Aorta (tissue), 5 donors: ENCODE measurements around the gene ST14. TPM values are rescaled to one million over a fixed set of nuclear protein-coding genes. Genes with fewer than 3 reads are reported as not detected.
"Not testable (repeated sequence)": the region's sequence is repeated elsewhere in the genome, so short reads cannot be mapped to it uniquely, and the experiment has no call there.

Source experiments
- ATAC-seq: fragments of 200-7000 bp; cut with Tn5 transposase; one replicate; pipeline ENCODE4 v1.9.1; 2022; ENCODE audit warnings: moderate library complexity; ENCODE audit not compliant: low FRiP score
- DNase-seq, 2 donors: peaks; one replicate each; pipeline ENCODE4 v3.0.0-alpha.2; 2020
- H3K27ac ChIP-seq, 2 donors: one replicate each; pipeline ENCODE4 v1.5.1; 2013; ENCODE audit warnings: low read length in 2 of 2, mild to moderate bottlenecking in 2 of 2, moderate library complexity in 2 of 2, control low read depth in 1 of 2, inconsistent platforms in 1 of 2, low read depth in 1 of 2
- H3K27me3 ChIP-seq, 2 donors: one replicate each; pipeline ENCODE4 v1.6.1; 2013; ENCODE audit warnings: control low read depth in 1 of 2, low read length in 1 of 2, mild to moderate bottlenecking in 1 of 2, moderate library complexity in 1 of 2; ENCODE audit not compliant: insufficient read depth in 2 of 2, control insufficient read depth in 1 of 2
- H3K36me3 ChIP-seq, 2 donors: one replicate each; pipeline ENCODE4 v1.6.1; 2013; ENCODE audit warnings: control low read depth in 1 of 2, low read length in 1 of 2, mild to moderate bottlenecking in 1 of 2; ENCODE audit not compliant: insufficient read depth in 2 of 2, control insufficient read depth in 1 of 2
- H3K4me1 ChIP-seq, 2 donors: one replicate each; pipeline ENCODE4 v1.6.1; 2013; ENCODE audit warnings: low read length in 2 of 2, control low read depth in 1 of 2, mild to moderate bottlenecking in 1 of 2, moderate library complexity in 1 of 2; ENCODE audit not compliant: insufficient read depth in 2 of 2, control insufficient read depth in 1 of 2
- H3K4me3 ChIP-seq, 2 donors: one replicate each; pipeline ENCODE4 v1.5.1; 2013; ENCODE audit warnings: low read length in 2 of 2, control low read depth in 1 of 2, mild to moderate bottlenecking in 1 of 2
- H3K9me3 ChIP-seq: one replicate; pipeline ENCODE4 v1.6.1; 2013; ENCODE audit warnings: mild to moderate bottlenecking, low read length; ENCODE audit not compliant: control insufficient read depth
- WGBS, 2 donors: extraction: QIAGEN DNeasy Blood & Tissue Kit; methylation state at CpG; one replicate each; pipeline ENCODE4 v1.1.7; 2013; 5-methylcytosine and 5-hydroxymethylcytosine counted together
- intact Hi-C, 2 donors: fragments of 100-400 bp; cut with DNase I; formaldehyde crosslinking; loops; one replicate each; pipeline versions ENCODE4 v1.14.2 to v1.15.0; 2022
- polyA plus RNA-seq, 2 donors: library from polyadenylated mRNA; stranded (reverse); fragments of 200-250 nt; gene quantifications; one replicate each; pipeline ENCODE4 v1.2.3, GENCODE V29; 2013
- total RNA-seq, 2 donors: library from RNA; stranded (reverse); fragmentation: NEBNext Ultra II Directional; extraction: Animal tissue kit (Norgen Biotek cat#: 25700); gene quantifications; one replicate each; pipeline ENCODE4 v1.2.1, GENCODE V29; 2021
- donor health status: healthy with polysubstance abuse.
- donor health status: Bipolar disorder and iron deficiency.
- donor health status: DM: no; HTN: no; CAD: no.
- donor health status: DM: no; HTN: no; CAD: no.
- donor health status: DM: yes; HTN: yes; CAD: no.

ST14 gene
- total and polyA plus RNA-seq, 4 donors, result 0.74 to 14.4 (median 6.1) TPM

DNA sequence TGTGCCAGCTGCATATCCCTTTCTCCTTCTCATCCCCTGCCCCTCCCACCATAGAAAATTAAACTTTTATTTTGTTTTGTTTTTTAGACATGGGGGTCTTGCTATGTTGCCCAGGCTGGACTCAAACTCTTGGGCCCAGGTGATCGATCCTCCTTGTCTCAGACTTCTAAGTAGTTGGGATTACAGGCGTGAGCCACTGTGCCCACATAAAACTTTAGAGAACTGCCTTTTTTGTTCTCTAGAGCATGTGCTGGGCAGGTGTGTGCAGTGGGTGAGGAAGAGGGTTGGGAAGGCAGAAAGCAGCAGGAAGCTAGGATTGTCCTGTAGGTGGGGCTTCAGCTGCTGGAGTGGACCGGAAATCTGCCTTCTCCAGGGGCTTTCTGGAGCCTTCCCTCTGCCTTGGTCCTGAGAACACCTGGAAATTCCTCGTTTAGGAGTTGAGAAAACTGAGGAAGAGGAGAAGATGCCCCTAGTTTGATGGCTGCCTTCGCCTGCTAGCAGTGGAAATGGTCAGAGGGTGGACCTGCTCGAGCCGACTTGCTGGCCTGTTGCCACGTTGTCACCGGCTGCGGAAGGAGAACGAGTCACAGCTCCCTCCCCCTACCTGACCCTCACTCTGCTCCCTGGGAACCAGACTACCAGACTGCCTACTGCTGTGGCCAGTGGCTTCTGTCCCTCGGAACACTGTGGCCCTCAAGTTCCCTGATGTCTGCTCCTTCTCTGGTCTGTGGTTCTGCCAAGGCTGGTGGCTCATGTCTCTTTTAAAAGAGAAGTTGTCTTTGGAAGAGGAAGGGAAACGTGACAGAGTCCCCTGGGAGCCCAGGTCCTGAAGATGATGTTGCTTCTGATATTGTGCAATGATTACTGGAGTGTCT, 4.0 kb downstream of the ST14 start:
- Histone ChIP-seq H3K27ac (no peak overlapping the region), H3K27me3 (no peaks in the 10 kb centered on the region), H3K4me3 (no peak overlapping the region), H3K36me3 (no peaks in the 10 kb centered on the region), H3K9me3 (no peaks in the 10 kb centered on the region), H3K4me1 (no peaks in the 10 kb centered on the region)
- intact Hi-C loops, result no loop called here
- no peak for DNase-seq
- no peak for ATAC-seq
- 33 to 34% methylated on average over 13 of the region's 13 CpGs for WGBS, 2 donors

DNA sequence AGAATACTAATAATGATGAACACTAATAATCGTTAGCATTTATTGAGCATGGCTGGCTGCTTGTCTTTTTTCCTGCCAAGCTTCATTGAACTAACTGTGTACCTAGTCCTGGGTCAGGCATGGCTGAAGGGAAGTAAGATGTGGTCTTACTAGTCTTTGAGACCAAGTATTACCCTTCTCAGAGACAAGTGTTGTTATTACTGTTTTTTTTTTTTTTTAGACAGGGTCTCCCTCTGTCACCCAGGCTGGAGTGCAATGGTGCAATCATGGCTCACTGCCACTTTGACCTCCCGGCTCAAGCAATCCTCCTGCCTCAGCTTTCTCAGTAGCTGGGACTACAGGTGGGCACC, 4.6 kb downstream of the ST14 start:
- Histone ChIP-seq H3K9me3 (no peaks in the 10 kb centered on the region), H3K27me3 (no peaks in the 10 kb centered on the region), H3K4me1 (no peaks in the 10 kb centered on the region), H3K36me3 (no peaks in the 10 kb centered on the region), H3K27ac (no peak overlapping the region), H3K4me3 (no peak overlapping the region)
- intact Hi-C loops, result no loop called here
- ATAC-seq (no peak), DNase-seq (no peak)
- WGBS, 2 donors, result 86 to 93% methylated on average over 2 of the region's 2 CpGs

DNA sequence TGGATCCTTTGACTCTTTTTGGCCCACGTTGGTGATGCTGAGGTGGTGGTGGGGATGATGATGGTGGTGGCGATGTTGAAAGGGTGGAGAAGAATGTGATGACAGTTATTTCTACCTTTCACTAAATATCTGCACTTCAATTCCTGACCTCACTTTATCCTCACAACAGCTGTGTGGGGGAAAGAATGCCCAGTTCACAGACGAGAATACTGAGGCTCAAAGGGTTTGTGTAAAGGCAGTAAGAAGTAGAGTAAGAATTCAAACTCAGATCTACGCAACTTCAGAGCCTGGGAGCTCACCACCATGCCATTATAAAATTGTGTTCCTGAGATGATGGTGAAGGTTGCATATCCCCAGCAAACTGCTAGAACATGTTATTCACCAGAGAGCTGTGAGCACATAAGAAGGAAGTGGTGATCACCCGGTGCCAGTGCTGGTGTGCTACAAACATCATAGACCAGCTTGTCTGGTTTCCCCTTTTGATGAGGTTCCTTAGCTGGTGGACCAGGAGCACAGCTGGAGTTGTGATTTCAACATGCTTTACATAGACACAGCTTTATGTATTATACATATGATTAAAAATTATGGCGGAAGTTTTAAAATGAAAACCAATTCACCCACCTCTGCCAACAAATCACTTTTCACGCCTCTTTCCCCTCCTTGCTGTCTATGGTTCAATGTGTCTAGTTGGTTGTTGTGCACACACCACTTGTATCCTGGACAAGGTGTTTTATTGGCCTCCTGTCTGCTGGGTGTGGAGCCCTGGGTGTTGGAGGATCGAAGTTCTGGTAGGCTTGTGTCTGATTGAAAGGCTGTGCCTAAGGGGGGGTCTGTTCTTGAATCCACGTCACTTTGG, 6.2 kb downstream of the ST14 start:
- no peak for DNase-seq
- intact Hi-C loops, result no loop called here
- no peaks in the 10 kb centered on the region for H3K36me3 ChIP-seq
- no peak for ATAC-seq
- 83 to 87% methylated on average over 9 of the region's 9 CpGs for WGBS, 2 donors
- no peaks in the 10 kb centered on the region for H3K9me3 ChIP-seq
- no peaks in the 10 kb centered on the region for H3K27me3 ChIP-seq
- H3K4me3 ChIP-seq, result no peak overlapping the region
- H3K27ac ChIP-seq, result no peak overlapping the region
- no peaks in the 10 kb centered on the region for H3K4me1 ChIP-seq

DNA sequence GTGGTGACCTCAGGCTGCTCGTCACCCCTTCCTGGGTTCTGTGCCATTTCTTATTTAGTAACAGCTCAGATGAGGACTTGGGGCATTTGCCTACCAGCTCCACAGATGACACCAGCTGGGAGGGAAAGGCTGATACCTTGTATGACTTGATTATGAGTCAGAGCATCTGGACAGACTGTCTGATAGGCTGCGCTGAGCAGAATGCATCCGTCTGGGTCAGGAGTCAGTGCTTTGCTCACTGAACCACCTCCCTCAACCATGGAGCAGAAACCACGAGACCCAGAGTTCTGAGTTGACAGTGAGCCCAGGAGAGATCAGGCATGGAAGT, 6.8 kb downstream of the ST14 start:
- Histone ChIP-seq H3K27me3 (no peaks in the 10 kb centered on the region), H3K4me3 (no peak overlapping the region), H3K4me1 (no peaks in the 10 kb centered on the region), H3K36me3 (no peaks in the 10 kb centered on the region), H3K27ac (no peak overlapping the region), H3K9me3 (no peaks in the 10 kb centered on the region)
- DNase-seq (no peak), ATAC-seq (no peak)
- 71 to 74% methylated on average over 4 of the region's 4 CpGs for WGBS, 2 donors
- intact Hi-C loops, result no loop called here

DNA sequence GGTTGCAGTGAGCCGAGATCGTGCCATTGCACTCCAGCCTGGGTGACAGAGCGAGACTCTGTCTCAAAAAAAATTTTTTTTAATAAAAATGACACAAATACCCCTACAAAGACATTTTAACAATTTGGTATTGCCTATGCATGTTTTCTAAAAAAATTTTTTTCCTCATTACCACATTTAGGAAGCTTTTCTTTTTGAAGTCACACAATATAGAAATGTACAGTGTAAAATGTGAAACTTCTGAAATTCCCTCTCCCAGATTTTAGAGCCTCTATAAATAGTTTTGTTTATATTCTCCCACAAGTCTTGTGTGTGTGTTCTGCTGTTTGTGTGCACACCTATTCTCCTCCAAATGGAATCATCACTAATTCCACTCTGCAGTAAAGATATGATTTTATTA, 7.6 kb downstream of the ST14 start:
- no peak for DNase-seq
- H3K9me3 ChIP-seq, result no peaks in the 10 kb centered on the region
- no peak overlapping the region for H3K27ac ChIP-seq
- H3K27me3 ChIP-seq, result no peaks in the 10 kb centered on the region
- WGBS, 2 donors, result 76 to 93% methylated on average over 3 of the region's 3 CpGs
- H3K4me1 ChIP-seq, result no peaks in the 10 kb centered on the region
- H3K36me3 ChIP-seq, result no peaks in the 10 kb centered on the region
- ATAC-seq, result no peak
- no peak overlapping the region for H3K4me3 ChIP-seq
- intact Hi-C loops, result no loop called here

DNA sequence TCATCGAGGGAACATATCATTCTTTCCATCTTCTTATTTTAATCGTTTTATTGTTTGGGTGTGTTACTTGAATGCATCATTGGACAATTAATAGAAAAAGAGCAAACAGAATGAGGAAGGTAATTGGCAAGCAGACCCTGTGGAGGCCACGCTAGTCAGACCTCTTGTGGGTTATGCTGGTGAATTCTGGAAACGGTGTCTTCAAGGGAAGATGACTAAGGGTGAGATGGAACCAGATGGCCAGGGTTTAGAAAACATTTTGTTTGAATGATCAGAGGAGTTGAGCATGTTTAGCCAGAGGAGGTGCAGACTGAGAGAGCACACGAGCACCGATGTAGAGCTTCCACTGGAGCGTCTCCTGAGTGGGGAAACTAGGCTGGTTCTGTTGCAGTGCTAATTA, 8.5 kb downstream of the ST14 start:
- no peak overlapping the region for H3K4me3 ChIP-seq
- 86 to 87% methylated on average over 7 of the region's 7 CpGs for WGBS, 2 donors
- H3K9me3 ChIP-seq, result no peaks in the 10 kb centered on the region
- DNase-seq, result no peak
- H3K4me1 ChIP-seq, result no peaks in the 10 kb centered on the region
- intact Hi-C loops, result no loop called here
- H3K27me3 ChIP-seq, result no peaks in the 10 kb centered on the region
- H3K36me3 ChIP-seq, result no peaks in the 10 kb centered on the region
- no peak for ATAC-seq
- H3K27ac ChIP-seq, result no peak overlapping the region

DNA sequence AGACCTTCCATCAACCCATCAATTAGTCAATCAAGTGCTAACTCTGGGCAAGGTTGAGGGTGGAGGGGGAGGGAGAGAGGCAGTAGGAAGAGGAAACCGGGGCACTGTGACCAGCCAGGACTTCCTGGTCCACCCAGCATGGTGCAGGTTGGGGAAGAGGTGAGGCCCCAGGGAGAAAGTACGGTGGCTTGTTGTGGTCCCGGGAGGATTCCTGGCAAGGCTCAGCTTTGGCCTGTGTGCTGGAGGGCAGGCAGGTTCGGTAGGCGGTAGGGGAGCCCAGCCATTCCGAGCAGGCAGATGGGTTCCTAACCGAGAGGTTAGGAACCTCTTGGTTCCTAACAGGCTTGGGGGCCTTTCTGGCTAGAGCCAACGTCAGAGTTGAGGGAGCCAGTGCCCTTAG, 10.8 kb downstream of the ST14 start:
- intact Hi-C loops, result no loop called here

DNA sequence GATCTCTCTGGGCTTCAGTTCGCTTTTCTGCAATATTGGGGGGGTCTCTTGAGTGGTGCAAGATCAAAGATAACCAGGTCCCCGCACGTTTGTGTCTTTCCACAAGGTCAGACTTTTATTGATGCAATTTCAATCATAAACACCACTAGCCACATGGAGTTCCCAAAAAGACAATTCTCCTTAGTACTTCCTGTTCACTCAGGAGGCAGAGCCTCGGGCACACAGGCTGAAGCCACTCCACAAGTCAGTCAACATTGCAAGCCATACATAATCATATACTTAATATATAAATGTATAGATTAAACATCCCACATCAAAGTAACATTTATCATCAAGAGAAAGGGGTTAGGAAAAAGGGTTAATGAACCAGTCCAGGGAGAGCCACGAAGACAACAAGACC, 12.0 kb downstream of the ST14 start:
- H3K27me3 ChIP-seq, result no peaks in the 10 kb centered on the region
- H3K4me1 ChIP-seq, result no peaks in the 10 kb centered on the region
- ATAC-seq (no peak), DNase-seq (no peak)
- intact Hi-C loops, result no loop called here
- no peak overlapping the region for H3K4me3 ChIP-seq
- H3K27ac ChIP-seq, result no peak overlapping the region
- WGBS, 2 donors, result 42 to 46% methylated on average over 5 of the region's 5 CpGs
- H3K9me3 ChIP-seq, result peaks cover 5% of the 10 kb centered on the region
- no peaks in the 10 kb centered on the region for H3K36me3 ChIP-seq

More for the DNA sequence above, 10.8 kb downstream of the ST14 start:
- H3K27ac ChIP-seq, result no peak overlapping the region
- H3K36me3 ChIP-seq, result no peaks in the 10 kb centered on the region
- ATAC-seq (no peak), DNase-seq (no peak)
- WGBS, 2 donors, result 62 to 78% methylated on average over 8 of the region's 8 CpGs
- no peaks in the 10 kb centered on the region for H3K27me3 ChIP-seq
- H3K4me1 ChIP-seq, result no peaks in the 10 kb centered on the region
- H3K9me3 ChIP-seq, result peaks cover 4% of the 10 kb centered on the region
- H3K4me3 ChIP-seq, result no peak overlapping the region

DNA sequence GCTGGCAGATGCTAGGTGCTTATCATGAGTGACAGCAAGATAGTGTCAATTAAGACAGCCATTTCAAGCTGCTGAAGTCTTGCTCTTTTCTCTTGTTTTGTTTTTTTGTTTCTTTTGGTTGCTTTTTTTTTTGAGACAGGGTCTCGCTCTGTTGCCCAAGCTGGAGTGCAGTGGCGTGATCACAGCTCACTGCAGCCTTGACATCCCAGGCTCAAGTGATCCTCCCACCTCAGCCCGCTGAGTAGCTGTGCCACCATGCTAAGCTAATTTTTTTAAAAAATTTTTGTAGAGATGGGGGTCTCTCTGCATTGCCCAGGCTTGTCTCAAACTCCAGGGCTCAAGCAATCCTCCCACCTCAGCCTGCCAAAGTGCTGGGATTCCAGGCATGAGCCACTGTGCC, 12.4 kb downstream of the ST14 start:
- ATAC-seq, DNase-seq, H3K27me3 ChIP-seq, H3K36me3 ChIP-seq, H3K9me3 ChIP-seq, H3K4me1 ChIP-seq, intact Hi-C loops, H3K4me3 ChIP-seq, H3K27ac ChIP-seq: not testable (repeated sequence)
- WGBS, 2 donors, result 56 to 79% methylated on average over 3 of the region's 3 CpGs
